ENCODE results near the gene GPR171. TPM values are rescaled to one million over a fixed set of nuclear protein-coding genes. Genes with fewer than 3 reads are reported as not detected.

GPR171 gene
- total RNA-seq, 8 experiments from 2014 or later, result 0.92 to 4.9 (median 2.0) TPM

DNA sequence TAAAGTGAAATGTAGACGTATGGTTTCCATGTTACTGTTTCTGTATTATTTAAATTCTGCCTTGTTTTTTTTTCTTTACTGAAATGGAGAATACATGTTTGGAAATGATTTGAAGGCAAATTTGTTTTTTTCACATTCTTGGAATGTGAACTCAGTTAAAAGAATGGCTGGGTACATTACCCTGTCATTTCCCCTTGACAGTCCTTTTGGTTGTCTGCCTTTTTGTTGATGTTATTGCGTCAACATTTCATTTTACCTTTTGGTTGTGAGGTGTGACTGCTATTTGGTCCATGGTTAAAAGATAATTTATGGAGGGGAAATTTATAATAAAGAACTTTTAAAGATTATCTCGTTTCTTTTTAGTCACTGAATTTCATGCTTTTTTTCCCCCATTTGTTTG lies 3.2 kb upstream of the GPR171 start:
- WGBS, 10 experiments, result 40 to 100% (median 90%) methylated on average over 1 to 3 of the region's 3 CpGs
- H3K4me3 ChIP-seq, result no peak overlapping the region
- in situ Hi-C loops (cut with MboI; ENCODE audit: low pct_unique_long_range_greater_than_20kb in 2 of 9, low sequenced_read_pairs in 9 of 9, unreplicated experiment in 9 of 9), result no loop called here
- no peak overlapping the region for H3K27ac ChIP-seq
- ATAC-seq (replicated peaks in 6 of 8), result no peak
- no peaks in the 10 kb centered on the region for H3K4me1 ChIP-seq (replicated peaks in 1 of 2)

DNA sequence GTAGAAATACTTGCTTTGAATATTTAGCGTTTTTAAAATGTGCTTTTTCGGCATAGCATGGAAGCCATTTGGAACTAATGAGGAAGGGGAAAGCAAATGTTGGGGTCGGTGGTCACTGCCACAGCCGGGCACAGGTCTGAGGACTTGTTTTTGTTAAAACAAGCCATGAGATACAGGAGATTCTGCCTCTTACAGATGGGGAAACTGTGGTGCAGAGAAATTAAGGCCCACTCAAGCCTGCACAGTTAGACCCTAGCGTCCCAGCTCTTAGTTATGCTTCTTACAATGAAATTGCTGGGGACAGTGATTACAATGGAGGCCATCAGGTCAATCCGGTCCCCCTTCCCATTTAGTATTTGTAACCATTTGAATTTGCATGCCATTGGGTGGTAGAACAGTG lies 2.5 kb upstream of the GPR171 start:
- whole genome bisulfite sequencing, 10 experiments, result 64 to 100% (median 91%) methylated on average over 3 to 6 of the region's 6 CpGs; no CpG with 5 or more reads in 2 of the 10 experiments
- in situ Hi-C loops (cut with MboI; ENCODE audit: low pct_unique_long_range_greater_than_20kb in 2 of 9, low sequenced_read_pairs in 9 of 9, unreplicated experiment in 9 of 9), result no loop called here
- Histone ChIP-seq H3K4me3 (no peak overlapping the region), H3K27ac (no peak overlapping the region), H3K4me1 (replicated peaks in 1 of 2) (no peaks in the 10 kb centered on the region)
- ATAC-seq (replicated peaks in 6 of 8), result no peak

DNA sequence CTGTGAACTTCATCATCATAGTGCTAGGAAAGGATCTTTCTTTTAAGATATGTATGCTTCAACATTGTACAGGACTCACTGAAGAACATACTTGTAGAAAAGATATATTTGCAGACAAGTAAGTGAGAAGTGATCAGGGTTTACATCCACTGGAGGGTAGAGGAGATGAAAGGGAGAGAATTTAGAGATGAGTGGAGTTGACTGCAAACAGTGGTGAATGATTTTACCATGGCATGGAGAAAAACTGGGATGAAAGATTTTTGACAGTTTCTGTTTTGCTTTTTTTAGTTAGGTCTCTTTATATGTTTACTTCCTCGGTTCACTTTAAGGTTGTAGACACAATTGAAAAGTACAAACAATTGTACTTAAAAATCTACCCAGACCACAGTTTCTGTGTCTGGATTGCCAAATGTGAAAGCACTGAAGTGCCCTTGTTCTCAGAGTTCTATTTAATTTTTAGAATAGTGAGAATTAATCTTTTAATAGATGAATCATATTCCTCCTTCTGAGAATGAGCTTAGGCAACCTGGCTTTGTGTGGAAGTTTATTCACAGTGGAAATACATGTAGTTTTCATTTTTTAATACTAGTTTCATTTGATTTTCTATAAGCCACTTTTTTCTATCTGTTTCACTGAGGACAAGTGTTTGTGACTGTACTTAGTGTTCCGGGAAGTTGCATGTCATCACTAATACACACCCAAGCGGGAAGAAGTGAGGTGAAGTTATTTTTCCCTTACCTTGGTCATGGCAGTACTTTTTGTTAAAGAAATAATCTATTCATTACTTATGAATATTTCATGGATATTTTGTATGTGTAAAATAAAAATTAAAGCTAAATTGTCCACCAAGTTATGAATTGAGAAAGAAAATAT lies 1.8 kb upstream of the GPR171 start:
- in situ Hi-C loops (cut with MboI; ENCODE audit: low pct_unique_long_range_greater_than_20kb in 2 of 9, low sequenced_read_pairs in 9 of 9, unreplicated experiment in 9 of 9), result no loop called here
- H3K4me1 ChIP-seq (replicated peaks in 1 of 2), result no peaks in the 10 kb centered on the region
- H3K4me3 ChIP-seq, result no peak overlapping the region
- no peak for ATAC-seq (replicated peaks in 6 of 8)
- no peak overlapping the region for H3K27ac ChIP-seq
- WGBS, 10 experiments, result 0 to 100% (median 93%) methylated on average over 1 to 3 of the region's 3 CpGs; no CpG with 5 or more reads in 1 of the 10 experiments

DNA sequence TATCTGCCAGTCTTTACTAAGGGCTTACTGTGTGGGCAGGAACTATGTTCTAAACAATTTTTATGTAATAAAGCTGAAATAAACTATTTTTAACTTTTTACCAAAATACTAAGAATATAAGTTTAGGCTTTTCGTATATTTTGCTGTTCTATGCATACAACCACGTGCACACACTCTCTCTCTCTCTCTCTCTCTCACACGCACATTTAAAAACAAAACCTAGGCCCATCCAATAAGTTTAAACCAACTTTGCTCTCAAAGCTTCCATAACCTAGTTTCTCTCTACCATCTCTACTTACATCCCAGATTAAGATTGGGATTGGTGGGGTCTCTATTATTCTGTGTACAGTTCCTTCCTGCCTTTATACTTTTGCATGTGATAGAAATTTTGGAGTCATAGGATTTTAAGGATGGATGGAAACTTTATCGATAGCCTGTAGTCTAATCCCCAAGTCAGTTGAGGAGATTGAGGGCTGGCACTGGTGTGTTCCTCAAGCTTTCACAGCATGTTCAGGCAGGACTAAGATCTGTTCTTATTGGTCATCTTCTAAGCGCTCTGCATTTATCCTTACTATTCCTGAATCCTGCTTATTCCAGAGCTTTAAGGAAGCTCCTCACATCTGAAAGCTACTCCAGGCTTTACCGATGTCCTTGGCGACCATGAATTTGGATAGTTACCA lies 1.8 kb downstream of the GPR171 start:
- in situ Hi-C loops (cut with MboI; ENCODE audit: low pct_unique_long_range_greater_than_20kb in 2 of 9, low sequenced_read_pairs in 9 of 9, unreplicated experiment in 9 of 9), result no loop called here
- 80 to 100% (median 90%) methylated on average over 3 to 7 of the region's 7 CpGs for WGBS, 10 experiments
- no peak for ATAC-seq (replicated peaks in 6 of 8)
- Histone ChIP-seq H3K27ac (no peak overlapping the region), H3K4me3 (no peak overlapping the region), H3K4me1 (replicated peaks in 1 of 2) (peaks cover 0 to 3% of the 10 kb centered on the region in 2 donors)

DNA sequence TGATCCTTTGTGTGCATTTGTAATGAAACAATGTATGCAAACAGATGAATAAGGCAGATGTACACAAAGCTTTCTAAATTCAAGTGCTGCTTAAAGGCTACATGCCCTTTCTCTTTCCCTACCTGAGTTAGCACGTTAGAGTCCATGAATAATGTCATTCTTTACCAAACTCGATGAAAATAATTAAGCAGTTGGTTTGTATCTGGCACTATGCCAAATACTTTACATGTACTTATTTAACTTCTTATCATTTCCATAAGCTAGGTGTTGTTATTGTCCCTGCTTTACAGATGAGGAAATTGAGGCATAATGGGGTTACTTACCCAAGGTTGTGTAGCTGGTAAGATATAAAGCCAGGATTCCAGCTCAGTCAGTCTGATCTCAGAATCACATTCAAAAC lies 2.4 kb downstream of the GPR171 start:
- Histone ChIP-seq H3K4me3 (no peak overlapping the region), H3K4me1 (replicated peaks in 1 of 2) (peaks cover 0 to 9% of the 10 kb centered on the region in 2 donors), H3K27ac (no peak overlapping the region)
- no peak for ATAC-seq (replicated peaks in 6 of 8)
- WGBS, 10 experiments, result 38 to 100% (median 83%) methylated on average over 1 to 2 of the region's 2 CpGs
- in situ Hi-C loops (cut with MboI; ENCODE audit: low pct_unique_long_range_greater_than_20kb in 2 of 9, low sequenced_read_pairs in 9 of 9, unreplicated experiment in 9 of 9), result no loop called here

DNA sequence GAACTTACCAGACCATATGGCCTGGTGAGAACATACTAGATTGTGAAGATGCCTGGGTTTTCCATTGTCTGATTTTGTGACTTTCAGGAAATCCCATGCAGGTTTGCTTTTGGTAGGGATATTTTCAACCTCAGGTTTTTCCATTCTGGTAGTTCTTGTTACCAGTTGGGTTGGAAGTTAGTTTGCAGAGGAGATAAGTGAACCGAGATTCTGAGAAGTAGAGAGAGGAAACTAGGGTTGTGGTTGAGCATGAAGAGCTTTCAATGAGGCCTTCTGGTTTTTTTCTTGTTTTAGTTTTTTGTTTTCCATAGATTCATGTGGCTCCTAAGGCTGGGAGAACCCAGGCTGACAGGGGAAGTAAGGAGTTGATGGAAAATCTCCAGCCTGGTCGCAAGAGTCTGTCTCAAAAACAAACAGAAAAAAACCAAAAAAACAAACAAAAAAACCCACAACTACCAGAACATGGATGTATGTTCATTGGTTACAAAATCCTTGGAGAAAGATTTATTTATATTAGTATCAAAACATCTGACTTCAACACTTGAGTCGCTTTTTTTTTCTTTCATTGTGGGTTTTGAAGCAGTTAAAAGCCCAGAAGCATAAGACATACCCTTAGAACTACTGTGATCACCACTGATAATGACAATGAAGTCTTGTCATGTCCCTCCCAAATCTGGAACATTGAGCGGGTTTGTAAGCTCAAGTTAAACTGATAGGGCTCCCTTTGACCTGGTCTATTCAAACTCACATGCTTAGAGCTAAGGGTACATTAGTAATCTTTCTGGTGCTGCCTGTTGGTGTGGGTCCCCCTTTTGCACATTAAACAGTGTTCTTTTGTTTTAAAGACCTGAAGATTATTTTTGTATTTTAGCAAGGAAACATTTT lies 3.2 kb downstream of the GPR171 start:
- in situ Hi-C loops (cut with MboI; ENCODE audit: low pct_unique_long_range_greater_than_20kb in 2 of 9, low sequenced_read_pairs in 9 of 9, unreplicated experiment in 9 of 9), result no loop called here
- Histone ChIP-seq H3K27ac (no peak overlapping the region), H3K4me1 (replicated peaks in 1 of 2) (peaks cover 0 to 10% of the 10 kb centered on the region in 2 donors), H3K4me3 (no peak overlapping the region)
- 15 to 100% (median 84%) methylated on average over 1 to 4 of the region's 4 CpGs; no CpG with 5 or more reads in 1 of the 10 experiments for WGBS, 10 experiments
- no peak for ATAC-seq (replicated peaks in 6 of 8)

DNA sequence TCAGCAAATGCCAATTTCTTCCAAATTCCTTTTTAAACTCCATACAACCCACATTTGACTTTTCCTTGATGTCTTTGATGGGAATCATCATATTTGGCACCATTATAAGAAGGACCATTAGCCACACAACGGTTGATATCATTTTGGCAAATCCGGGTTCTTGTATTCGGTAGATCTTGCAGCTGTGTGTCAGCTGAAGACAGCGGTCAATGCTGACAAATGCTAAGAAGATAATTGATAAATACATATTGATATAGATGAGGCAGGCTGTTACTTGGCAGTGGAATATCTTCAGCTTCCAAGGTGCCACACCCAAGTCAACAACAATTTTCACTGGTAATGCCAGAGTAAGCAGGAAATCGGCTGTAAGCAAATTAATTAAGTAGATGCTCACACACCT lies 4.2 kb downstream of the GPR171 start:
- WGBS, 10 experiments, result 67 to 100% (median 95%) methylated on average over 1 to 5 of the region's 5 CpGs; no CpG with 5 or more reads in 2 of the 10 experiments
- Histone ChIP-seq H3K4me1 (replicated peaks in 1 of 2) (peaks cover 0 to 10% of the 10 kb centered on the region in 2 donors), H3K4me3 (no peak overlapping the region), H3K27ac (no peak overlapping the region)
- no peak for ATAC-seq (replicated peaks in 6 of 8)
- in situ Hi-C loops (cut with MboI; ENCODE audit: low pct_unique_long_range_greater_than_20kb in 2 of 9, low sequenced_read_pairs in 9 of 9, unreplicated experiment in 9 of 9), result no loop called here

DNA sequence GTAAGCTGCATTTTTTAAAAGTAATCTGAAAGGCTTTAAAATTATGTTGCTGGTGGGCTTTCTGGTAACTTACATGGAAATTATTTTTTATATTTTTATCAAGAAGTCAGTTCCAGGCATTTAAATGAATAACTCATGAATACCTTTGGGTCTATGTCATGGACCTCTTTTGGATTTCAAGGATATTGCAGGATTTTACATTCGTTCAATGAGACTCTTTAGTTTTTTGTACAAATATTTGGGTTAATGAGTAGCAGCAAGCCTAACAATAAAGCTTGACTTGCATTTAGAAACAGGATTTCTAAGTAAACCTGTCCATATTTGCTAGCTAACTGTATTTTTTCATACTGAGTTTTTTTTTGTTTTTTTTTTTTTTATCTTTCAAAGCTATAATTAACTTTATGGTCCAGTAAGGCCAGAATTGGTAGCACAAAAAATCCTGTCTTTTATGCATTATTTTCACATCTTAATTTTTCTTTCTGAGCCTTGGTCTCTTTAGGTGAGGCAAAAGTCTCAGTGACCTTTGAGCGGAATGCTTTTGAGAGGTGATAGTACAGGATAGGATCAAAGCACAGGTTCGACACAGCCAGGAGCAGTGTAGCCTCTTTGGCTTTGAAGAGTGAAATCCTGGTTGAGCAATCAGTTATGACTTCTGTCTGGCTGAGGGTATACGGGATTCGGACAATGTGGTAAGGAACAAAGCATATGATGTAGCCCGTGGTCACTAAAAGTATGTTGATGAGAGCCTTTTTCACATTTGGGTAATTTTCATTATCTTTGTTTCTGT lies 4.8 kb downstream of the GPR171 start:
- Histone ChIP-seq H3K4me3 (no peak overlapping the region), H3K4me1 (replicated peaks in 1 of 2) (peaks cover 0 to 10% of the 10 kb centered on the region in 2 donors), H3K27ac (no peak overlapping the region)
- WGBS, 10 experiments, result 53 to 100% (median 87%) methylated on average over 2 to 6 of the region's 6 CpGs
- ATAC-seq (replicated peaks in 6 of 8), result no peak
- in situ Hi-C loops (cut with MboI; ENCODE audit: low pct_unique_long_range_greater_than_20kb in 2 of 9, low sequenced_read_pairs in 9 of 9, unreplicated experiment in 9 of 9), result no loop called here

DNA sequence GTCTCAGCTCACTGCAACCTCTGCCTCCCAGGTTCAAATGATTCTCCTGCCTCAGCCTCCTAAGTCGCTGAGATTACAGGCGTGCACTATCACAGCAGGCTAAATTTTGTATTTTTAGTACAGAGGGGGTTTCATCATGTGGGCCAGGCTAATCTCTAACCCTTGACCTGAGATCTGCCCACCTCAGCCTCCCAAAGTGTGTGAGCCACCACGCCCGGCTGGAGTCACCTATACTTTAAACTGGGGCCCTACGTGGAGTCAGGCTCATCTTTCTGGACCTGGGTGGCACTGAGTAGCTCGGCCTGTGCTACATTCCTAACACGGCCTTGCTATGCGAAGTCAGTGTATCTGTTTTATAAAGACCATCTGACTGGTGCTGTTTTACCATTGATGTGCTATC lies 5.8 kb downstream of the GPR171 start:
- WGBS, 10 experiments, result 54 to 100% (median 93%) methylated on average over 1 to 7 of the region's 8 CpGs; no CpG with 5 or more reads in 3 of the 10 experiments
- no peak overlapping the region for H3K27ac ChIP-seq
- no peak for ATAC-seq (replicated peaks in 6 of 8)
- H3K4me1 ChIP-seq (replicated peaks in 1 of 2), result peaks cover 0 to 10% of the 10 kb centered on the region in 2 donors
- in situ Hi-C loops (cut with MboI; ENCODE audit: low pct_unique_long_range_greater_than_20kb in 2 of 9, low sequenced_read_pairs in 9 of 9, unreplicated experiment in 9 of 9), result no loop called here
- H3K4me3 ChIP-seq, result no peak overlapping the region

DNA sequence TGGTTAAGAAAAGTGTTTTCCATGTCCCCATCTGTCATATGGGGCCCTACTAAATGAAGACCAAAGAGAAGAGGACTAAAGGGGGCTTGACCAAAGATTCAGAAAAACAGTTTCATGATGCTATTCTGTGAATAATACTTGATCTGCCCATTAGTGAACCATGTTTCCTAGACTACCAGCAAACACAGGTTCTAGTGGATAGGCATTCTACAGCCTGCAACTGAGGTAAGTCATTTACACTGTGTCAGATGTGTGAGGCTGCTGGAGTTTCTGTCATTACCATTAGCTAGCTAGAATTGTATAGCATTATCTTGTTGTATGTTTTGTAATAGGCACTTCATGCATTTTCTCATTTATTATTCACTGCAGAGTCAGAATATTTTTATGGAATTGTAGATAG lies 6.6 kb downstream of the GPR171 start:
- Histone ChIP-seq H3K27ac (no peak overlapping the region), H3K4me1 (replicated peaks in 1 of 2) (peaks cover 0 to 10% of the 10 kb centered on the region in 2 donors), H3K4me3 (no peak overlapping the region)
- in situ Hi-C loops (cut with MboI; ENCODE audit: low pct_unique_long_range_greater_than_20kb in 2 of 9, low sequenced_read_pairs in 9 of 9, unreplicated experiment in 9 of 9), result no loop called here
- ATAC-seq (replicated peaks in 6 of 8), result peak in 6 of 8 experiments; percentile 36 to 96 (median 54)

DNA sequence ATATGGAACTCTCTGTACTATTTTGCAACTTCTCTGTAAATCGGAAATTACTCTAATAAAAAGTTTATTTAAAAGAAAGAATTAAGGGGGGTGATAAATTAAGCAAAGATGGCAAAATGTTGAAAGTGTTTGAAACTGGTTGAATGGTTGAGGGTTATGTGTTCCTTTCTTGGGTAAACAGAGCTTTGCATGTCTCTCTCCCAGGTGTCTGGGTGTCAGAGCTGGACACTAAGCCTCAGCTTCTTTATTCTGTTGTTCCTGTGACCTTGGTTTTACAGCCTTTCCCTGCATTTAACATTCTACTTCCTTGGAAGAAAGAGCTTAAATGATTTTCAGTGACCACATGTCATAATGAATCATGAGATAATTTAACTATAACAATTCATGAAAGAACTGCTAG lies 7.2 kb downstream of the GPR171 start:
- 17 to 100% (median 87%) methylated on average over 1 of the region's 1 CpG for WGBS, 10 experiments
- Histone ChIP-seq H3K4me3 (no peak overlapping the region), H3K27ac (no peak overlapping the region), H3K4me1 (replicated peaks in 1 of 2) (peaks cover 0 to 10% of the 10 kb centered on the region in 2 donors)
- ATAC-seq (replicated peaks in 6 of 8), result peak in 2 of 8 experiments; percentile 33 to 66
- in situ Hi-C loops (cut with MboI; ENCODE audit: low pct_unique_long_range_greater_than_20kb in 2 of 9, low sequenced_read_pairs in 9 of 9, unreplicated experiment in 9 of 9), result no loop called here

DNA sequence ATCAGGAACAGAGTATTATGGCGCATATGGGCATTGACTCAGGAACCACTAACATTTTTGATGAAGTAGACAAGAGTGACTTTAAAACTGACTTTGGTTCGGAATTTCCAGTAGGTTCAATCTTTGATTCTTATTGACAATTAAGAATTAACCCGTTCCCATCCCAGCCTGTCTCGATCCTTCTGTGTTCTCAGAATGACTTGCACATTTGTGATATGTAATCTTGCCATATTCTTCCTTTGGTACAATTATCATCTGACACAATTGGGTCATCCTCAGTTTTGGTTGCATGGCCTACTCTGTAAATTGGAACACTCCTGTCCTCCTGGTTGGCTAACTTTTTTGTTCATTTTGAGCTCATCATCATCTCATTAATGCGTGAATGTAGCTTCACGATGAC lies 10.5 kb downstream of the GPR171 start:
- peaks cover 0 to 10% of the 10 kb centered on the region in 2 donors for H3K4me1 ChIP-seq (replicated peaks in 1 of 2)
- ATAC-seq (replicated peaks in 6 of 8), result no peak
- 71 to 100% (median 93%) methylated on average over 1 to 6 of the region's 6 CpGs for WGBS, 10 experiments
- in situ Hi-C loops (cut with MboI; ENCODE audit: low pct_unique_long_range_greater_than_20kb in 2 of 9, low sequenced_read_pairs in 9 of 9, unreplicated experiment in 9 of 9), result no loop called here
- no peak overlapping the region for H3K27ac ChIP-seq
- H3K4me3 ChIP-seq, result no peak overlapping the region

Measured in motor neuron (in vitro differentiated cells).